GM18520 (cell line): ENCODE results near the gene GRIA1.

ENCODE experiments used
- ATAC-seq: cut with Tn5 transposase; IDR thresholded peaks from one replicate; pipeline ENCODE4 v1.9.1; 2021; ENCODE audit not compliant: unreplicated experiment

GRIA1 gene

DNA sequence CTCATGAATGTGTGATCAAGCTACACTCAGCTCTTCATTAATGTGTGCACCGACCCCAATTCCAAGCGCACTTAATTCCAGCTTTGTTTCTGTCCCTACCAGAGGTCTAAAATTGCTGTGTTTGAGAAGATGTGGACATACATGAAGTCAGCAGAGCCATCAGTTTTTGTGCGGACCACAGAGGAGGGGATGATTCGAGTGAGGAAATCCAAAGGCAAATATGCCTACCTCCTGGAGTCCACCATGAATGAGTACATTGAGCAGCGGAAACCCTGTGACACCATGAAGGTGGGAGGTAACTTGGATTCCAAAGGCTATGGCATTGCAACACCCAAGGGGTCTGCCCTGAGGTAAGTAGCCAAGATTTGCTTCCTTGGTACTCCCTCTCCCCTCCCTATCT lies 279.6 kb downstream of the GRIA1 start:
- no peak for ATAC-seq

GRCh38 chr5:153774686-153775085 lies 284.2 kb downstream of the GRIA1 start:
- ATAC-seq: no peak

DNA sequence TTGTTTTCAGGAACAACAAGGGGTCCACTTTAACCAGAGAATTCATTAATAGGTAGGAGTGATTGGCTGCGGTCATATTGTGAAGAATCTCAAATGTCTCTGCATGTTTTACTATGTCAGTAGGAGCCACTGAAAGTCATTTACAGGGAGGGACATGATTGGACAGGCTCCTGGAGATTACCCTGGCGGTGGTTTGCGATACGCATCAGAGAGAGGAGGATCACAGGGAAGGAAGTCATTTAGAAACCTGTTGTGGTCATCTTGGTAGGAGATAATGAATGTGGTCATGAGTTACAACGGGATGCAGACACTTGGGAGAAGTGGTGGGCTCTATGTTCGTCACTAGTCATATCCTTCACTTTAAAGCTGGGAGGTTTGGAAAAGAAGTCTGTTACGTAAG lies 285.5 kb downstream of the GRIA1 start:
- no peak for ATAC-seq

- no peak for ATAC-seq
Observed at GRCh38 chr5:153777681-153778581, 287.5 kb downstream of the GRIA1 start.

DNA sequence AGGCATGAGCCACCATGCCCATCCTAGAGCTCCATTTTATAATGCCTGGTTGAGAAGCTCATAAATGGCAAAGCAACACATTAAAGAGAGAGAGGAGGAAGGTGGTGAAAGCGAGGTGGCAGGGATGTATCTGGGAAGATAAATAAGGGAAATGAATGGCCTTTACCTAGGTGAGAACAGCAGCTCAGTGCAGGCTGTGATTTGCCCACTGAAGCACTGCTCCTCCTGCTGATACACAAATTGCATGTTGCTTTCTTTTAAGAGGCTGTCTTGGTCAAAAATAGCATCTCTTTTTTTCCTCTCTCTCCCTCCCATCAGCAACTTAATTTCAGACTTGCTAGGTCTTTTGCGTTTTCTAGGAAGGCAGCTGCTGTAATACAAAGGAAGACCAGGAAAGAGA lies 289.4 kb downstream of the GRIA1 start:
- ATAC-seq: no peak

DNA sequence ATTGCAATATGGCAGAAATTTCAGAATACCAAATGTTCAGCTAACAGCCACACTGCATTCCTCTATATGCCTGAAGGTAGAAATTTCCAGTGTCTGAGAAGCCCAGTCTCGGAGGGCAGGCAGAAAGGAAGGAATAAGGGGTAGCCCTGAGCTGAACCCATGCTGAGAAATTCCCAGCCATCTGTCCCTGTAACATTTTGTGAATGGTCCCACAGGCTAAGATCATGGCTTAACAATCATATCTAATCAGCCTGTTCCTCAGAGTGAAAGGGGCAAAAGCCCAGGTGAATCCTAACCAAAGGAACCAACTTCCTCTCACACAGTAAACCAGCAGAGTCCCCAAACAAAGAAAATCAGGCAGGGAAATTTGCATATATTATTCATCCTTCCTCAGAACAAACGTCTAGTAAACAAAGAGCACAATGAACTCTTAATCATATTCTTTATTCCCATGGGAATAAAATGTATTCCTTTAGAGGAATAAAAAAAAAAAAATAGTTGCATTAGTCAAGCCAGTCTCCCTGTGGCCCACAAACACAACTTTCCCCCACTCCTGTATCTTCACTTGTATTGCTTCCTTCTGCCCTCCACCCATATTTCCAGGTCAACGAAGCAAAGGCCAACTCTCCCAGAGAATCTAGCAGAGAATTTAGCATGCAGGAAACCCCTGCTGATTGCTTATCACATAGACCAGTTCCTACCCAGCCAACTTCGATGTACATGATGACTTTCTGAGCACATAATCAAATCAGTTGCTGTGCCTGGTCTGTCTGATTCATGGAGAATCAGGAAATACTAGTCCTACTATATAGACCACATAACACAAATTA lies 290.6 kb downstream of the GRIA1 start:
- no peak for ATAC-seq

- ATAC-seq: no peak
Observed at GRCh38 chr5:153782589-153783361, 292.3 kb downstream of the GRIA1 start.

GRCh38 chr5:153783362-153783658 lies 292.8 kb downstream of the GRIA1 start:
- ATAC-seq: no peak

- ATAC-seq: no peak
Observed at GRCh38 chr5:153784277-153784676, 293.8 kb downstream of the GRIA1 start.

DNA sequence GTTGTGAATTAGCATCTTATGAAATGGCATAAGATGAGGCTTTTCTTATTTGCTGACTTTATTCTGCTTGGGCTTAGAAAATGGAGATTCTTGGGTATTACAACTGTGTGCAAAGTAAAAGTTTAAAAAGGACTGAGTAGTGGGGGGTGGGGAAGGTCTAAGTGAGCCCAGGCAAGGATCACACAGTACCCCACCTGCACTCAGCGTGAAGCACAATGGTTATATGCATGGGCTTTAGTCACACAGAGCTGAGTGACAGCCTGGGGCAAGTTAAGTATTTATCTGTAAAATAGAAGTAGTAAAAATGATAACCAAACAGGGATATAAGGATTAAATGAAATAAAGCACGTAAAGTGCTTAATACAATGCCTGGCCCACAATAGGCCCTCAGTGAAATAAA lies 300.9 kb downstream of the GRIA1 start:
- ATAC-seq: no peak

- ATAC-seq: no peak
Observed at GRCh38 chr5:153792305-153792704, 301.8 kb downstream of the GRIA1 start.

GRCh38 chr5:153793699-153794098 lies 303.2 kb downstream of the GRIA1 start:
- ATAC-seq: no peak

- no peak for ATAC-seq
Observed at GRCh38 chr5:153794327-153794726, 303.9 kb downstream of the GRIA1 start.

- ATAC-seq: no peak
Observed at GRCh38 chr5:153796527-153796926, 306.1 kb downstream of the GRIA1 start.

GRCh38 chr5:153797484-153797883 lies 307.0 kb downstream of the GRIA1 start:
- ATAC-seq: peak; percentile 84

DNA sequence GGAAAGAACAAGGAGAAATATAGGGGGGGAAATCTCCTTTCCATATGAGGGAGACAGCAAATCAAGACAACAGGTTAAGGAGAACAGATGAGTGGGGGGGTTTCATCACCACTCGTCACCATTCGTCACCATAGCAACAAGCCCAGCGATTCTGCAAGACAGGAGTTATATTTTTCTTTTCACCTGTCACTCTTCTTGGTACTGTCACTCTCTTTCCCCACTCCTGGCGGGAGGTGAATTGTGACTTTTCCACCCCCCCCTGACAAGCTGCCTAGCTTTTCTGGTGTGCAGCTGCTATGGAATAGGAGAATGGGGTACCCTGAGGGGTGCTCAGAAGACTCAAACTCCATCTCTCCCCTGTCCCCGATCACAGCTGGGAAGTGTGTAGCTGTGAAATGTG lies 308.4 kb downstream of the GRIA1 start:
- no peak for ATAC-seq

DNA sequence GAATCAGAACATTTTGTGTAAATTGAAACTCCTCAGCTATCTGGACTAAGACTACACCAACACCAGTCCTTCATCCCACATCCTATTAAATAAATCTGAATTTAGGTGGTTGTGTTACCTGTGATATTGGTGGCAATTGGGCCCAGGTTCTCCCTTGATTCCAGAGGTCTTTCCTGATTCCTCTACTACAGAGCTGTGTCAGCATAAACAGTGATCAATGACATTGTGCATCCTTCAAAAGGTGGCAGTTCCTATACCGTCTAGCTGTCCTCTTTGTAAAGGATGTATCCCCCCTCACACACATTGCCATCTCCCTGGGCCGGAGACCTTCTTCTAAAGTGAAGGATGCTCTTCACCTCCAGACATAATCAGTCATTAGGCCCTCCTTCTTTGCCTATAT lies 309.0 kb downstream of the GRIA1 start:
- no peak for ATAC-seq

GRCh38 chr5:153802050-153802821 lies 311.8 kb downstream of the GRIA1 start:
- ATAC-seq: no peak

DNA sequence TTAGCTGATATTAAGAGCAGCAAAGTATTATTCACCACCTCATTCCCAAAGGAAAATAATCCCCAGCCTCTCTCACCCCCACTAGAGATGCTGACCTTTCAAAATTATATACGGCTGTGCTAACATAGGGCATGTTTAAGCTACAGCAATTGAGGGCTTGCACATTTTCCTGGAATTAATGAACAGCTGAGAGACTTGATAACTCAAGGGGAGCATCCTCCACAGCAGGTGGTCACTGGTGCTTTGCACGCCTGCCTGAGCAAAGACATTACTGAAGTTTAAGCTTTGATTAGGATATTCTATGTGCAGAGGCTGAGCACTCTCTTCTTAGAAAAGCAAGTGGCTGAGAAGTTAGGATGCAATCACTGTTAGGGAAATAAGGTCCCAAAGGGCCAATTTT lies 317.3 kb downstream of the GRIA1 start:
- ATAC-seq: no peak

GRCh38 chr5:153809166-153809565 lies 318.7 kb downstream of the GRIA1 start:
- ATAC-seq: no peak

GRCh38 chr5:153813901-153814300 lies 323.4 kb downstream of the GRIA1 start:
- ATAC-seq: no peak
